ENCODE measurements around the gene ZNF784. TPM values are rescaled to one million over a fixed set of nuclear protein-coding genes. Genes with fewer than 3 reads are reported as not detected.
A peak's percentile ranks its signal among the peaks of the same experiment; 100 is the strongest.

Gene ZNF784
- total and polyA plus RNA-seq, 2 of the 13 experiments (the other 11 are each of a cell fraction or from before 2014, with no cell fraction given) = 4.1 to 4.2 TPM

DNA sequence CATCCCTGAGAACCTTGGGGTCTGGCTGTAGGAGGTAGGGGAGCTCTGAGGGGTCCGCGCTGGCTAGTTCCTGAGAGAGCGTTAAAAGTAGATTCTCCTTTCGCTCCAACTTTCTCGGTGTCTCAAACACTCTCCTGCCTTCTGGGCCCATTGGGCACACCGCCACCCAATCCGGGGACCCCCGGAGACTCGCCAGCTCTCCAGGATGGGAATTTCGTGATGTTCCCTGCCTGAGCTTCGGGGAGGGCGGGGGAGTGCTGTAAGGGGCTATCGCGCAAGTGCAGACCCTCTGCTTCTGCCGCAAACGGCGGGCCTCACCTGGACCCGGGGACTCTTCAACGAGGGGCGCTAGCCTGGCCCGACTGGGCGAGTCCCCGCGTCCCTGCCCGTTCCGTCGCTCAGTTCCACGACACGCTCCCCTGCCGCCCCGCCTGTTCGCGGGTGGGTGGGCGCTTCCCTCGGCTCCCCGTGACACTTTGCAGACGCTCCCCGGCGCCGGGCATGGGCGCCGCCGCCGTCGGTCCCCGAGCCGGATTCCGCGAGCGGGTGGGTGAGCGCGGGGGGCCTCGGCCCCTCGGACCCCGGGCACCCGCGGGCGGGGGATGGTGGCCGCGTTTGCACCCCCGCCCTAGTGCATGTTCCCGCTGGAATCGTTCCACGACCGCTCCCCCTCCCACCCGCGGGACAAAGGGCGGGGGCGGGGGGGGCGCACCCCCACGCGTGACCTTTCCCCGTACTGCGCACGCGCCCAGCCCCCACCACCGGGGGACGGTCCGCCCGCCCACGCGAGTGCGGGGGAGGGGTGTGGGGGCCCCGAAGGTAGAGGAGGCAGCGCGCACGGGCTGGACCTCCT lies 23.6 kb upstream of the ZNF784 start, which contains the start of gene CCDC106 (continued):
- TF ChIP-seq, protein P1, sequence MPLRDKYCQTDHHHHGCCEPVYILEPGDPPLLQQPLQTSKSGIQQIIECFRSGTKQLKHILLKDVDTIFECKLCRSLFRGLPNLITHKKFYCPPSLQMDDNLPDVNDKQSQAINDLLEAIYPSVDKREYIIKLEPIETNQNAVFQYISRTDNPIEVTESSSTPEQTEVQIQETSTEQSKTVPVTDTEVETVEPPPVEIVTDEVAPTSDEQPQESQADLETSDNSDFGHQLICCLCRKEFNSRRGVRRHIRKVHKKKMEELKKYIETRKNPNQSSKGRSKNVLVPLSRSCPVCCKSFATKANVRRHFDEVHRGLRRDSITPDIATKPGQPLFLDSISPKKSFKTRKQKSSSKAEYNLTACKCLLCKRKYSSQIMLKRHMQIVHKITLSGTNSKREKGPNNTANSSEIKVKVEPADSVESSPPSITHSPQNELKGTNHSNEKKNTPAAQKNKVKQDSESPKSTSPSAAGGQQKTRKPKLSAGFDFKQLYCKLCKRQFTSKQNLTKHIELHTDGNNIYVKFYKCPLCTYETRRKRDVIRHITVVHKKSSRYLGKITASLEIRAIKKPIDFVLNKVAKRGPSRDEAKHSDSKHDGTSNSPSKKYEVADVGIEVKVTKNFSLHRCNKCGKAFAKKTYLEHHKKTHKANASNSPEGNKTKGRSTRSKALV (CRISPR knock-in tag; IDR thresholded peaks at IDR 0.05) = no peak
- TF ChIP-seq NR3C1 (CRISPR knock-in tag; IDR thresholded peaks at IDR 0.05) (no peak), ZNF513 (CRISPR knock-in tag; conservative IDR thresholded peaks at IDR 0.05) (no peak), SALL1 (CRISPR knock-in tag; IDR thresholded peaks at IDR 0.05) (peak; percentile 75), REXO4 (CRISPR knock-in tag; IDR thresholded peaks at IDR 0.05; ENCODE audit: borderline replicate concordance) (no peak), NCOR1 (IDR thresholded peaks at IDR 0.05; ENCODE audit: borderline replicate concordance, low read length) (no peak), ZSCAN20 (CRISPR knock-in tag; IDR thresholded peaks at IDR 0.05; ENCODE audit: borderline replicate concordance) (0 out of 2 replicates have a peak, but pooled peaks have one; percentile 30), ZNF530 (CRISPR knock-in tag; IDR thresholded peaks at IDR 0.05; ENCODE audit: low read depth) (no peak), ZNF83 (CRISPR knock-in tag; IDR thresholded peaks at IDR 0.05; ENCODE audit: borderline replicate concordance) (0 out of 2 replicates have a peak, but pooled peaks have one; percentile 33), KLF9 (CRISPR knock-in tag; IDR thresholded peaks at IDR 0.05; ENCODE audit: low read depth) (no peak), PHF8 (CRISPR knock-in tag; IDR thresholded peaks at IDR 0.05) (peak; percentile 72), NR2F2 (IDR thresholded peaks at IDR 0.05; ENCODE audit: borderline replicate concordance, low read depth) (no peak), ZNF224 (CRISPR knock-in tag; IDR thresholded peaks at IDR 0.05) (no peak), CREM (IDR thresholded peaks at IDR 0.05) (no peak), CREM (CRISPR knock-in tag; IDR thresholded peaks at IDR 0.05) (no peak), ZSCAN12 (CRISPR knock-in tag; IDR thresholded peaks at IDR 0.05) (0 out of 2 replicates have a peak, but pooled peaks have one; percentile 43)
- TF ChIP-seq, protein P2, sequence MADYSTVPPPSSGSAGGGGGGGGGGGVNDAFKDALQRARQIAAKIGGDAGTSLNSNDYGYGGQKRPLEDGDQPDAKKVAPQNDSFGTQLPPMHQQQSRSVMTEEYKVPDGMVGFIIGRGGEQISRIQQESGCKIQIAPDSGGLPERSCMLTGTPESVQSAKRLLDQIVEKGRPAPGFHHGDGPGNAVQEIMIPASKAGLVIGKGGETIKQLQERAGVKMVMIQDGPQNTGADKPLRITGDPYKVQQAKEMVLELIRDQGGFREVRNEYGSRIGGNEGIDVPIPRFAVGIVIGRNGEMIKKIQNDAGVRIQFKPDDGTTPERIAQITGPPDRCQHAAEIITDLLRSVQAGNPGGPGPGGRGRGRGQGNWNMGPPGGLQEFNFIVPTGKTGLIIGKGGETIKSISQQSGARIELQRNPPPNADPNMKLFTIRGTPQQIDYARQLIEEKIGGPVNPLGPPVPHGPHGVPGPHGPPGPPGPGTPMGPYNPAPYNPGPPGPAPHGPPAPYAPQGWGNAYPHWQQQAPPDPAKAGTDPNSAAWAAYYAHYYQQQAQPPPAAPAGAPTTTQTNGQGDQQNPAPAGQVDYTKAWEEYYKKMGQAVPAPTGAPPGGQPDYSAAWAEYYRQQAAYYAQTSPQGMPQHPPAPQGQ (CRISPR knock-in tag; IDR thresholded peaks at IDR 0.05; ENCODE audit: borderline replicate concordance) = no peak
- TF ChIP-seq, protein P3, sequence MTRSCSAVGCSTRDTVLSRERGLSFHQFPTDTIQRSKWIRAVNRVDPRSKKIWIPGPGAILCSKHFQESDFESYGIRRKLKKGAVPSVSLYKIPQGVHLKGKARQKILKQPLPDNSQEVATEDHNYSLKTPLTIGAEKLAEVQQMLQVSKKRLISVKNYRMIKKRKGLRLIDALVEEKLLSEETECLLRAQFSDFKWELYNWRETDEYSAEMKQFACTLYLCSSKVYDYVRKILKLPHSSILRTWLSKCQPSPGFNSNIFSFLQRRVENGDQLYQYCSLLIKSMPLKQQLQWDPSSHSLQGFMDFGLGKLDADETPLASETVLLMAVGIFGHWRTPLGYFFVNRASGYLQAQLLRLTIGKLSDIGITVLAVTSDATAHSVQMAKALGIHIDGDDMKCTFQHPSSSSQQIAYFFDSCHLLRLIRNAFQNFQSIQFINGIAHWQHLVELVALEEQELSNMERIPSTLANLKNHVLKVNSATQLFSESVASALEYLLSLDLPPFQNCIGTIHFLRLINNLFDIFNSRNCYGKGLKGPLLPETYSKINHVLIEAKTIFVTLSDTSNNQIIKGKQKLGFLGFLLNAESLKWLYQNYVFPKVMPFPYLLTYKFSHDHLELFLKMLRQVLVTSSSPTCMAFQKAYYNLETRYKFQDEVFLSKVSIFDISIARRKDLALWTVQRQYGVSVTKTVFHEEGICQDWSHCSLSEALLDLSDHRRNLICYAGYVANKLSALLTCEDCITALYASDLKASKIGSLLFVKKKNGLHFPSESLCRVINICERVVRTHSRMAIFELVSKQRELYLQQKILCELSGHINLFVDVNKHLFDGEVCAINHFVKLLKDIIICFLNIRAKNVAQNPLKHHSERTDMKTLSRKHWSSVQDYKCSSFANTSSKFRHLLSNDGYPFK (CRISPR knock-in tag; IDR thresholded peaks at IDR 0.05; ENCODE audit: borderline replicate concordance) = no peak
- TF ChIP-seq, protein P4, sequence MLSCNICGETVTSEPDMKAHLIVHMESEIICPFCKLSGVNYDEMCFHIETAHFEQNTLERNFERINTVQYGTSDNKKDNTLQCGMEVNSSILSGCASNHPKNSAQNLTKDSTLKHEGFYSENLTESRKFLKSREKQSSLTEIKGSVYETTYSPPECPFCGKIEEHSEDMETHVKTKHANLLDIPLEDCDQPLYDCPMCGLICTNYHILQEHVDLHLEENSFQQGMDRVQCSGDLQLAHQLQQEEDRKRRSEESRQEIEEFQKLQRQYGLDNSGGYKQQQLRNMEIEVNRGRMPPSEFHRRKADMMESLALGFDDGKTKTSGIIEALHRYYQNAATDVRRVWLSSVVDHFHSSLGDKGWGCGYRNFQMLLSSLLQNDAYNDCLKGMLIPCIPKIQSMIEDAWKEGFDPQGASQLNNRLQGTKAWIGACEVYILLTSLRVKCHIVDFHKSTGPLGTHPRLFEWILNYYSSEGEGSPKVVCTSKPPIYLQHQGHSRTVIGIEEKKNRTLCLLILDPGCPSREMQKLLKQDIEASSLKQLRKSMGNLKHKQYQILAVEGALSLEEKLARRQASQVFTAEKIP (CRISPR knock-in tag; IDR thresholded peaks at IDR 0.05; ENCODE audit: borderline replicate concordance) = no peak

All from HepG2 (cell line).